K562 treated with DMSO at 1 percent for 12 hours (cell line): Measurements from ENCODE around the gene ALDH7A1. TPM values are rescaled to one million over a fixed set of nuclear protein-coding genes. Genes with fewer than 3 reads are reported as not detected.

Experiments used
- total RNA-seq: library from RNA; unstranded; fragments of 300-600 nt; gene quantifications from 2 replicates; pipeline ENCODE4 v1.2.3, GENCODE V29; 2022; ENCODE audit not compliant: insufficient read depth

ALDH7A1 gene
- total RNA-seq = not detected in 2 replicates

GRCh38 chr5:126594748-126595485 lies at the start of gene ALDH7A1:
Gene ALDH7A1 (minus strand): TSS chr5:126595219. CDS start chr5:126595198, 21 bp downstream.

GRCh38 chr5:126600631-126601511 lies 5.9 kb upstream of the ALDH7A1 start, which contains the start of gene PHAX:
Gene PHAX (plus strand): TSS chr5:126600947. CDS start chr5:126600963, 16 bp downstream.

Other genes with a start within 250 kb of the ALDH7A1 start
- gene GRAMD2B, start 171.8 kb downstream of the ALDH7A1 start, total RNA-seq = 0.66 and 2.8 TPM in 2 replicates
- gene PHAX, start 5.7 kb upstream of the ALDH7A1 start, total RNA-seq = 8.6 and 18.5 TPM in 2 replicates
- 47.8 and 94.7 TPM in 2 replicates for gene LMNB1, start 181.9 kb upstream of the ALDH7A1 start, total RNA-seq